OCI-LY1 (cell line): ENCODE data around the gene DDAH1.

Source experiments
- H2AFZ ChIP-seq: fragments of 200-600 bp; sonication (generic), shearing (Covaris generic); 2 replicates; pipeline ENCODE4 v1.6.0; 2014; ENCODE audit warnings: antibody characterized with exemption, mild to moderate bottlenecking, low read length
- H3F3A ChIP-seq: fragments of 200-600 bp; sonication (generic), shearing (Covaris generic); 2 replicates; pipeline ENCODE4 v1.6.0; 2014; ENCODE audit warnings: mild to moderate bottlenecking, antibody characterized with exemption, low read length, moderate library complexity; ENCODE audit not compliant: insufficient read depth
- H3K27ac ChIP-seq: fragments of 200-600 bp; sonication (generic); 2 replicates; pipeline ENCODE4 v1.5.1; 2014; ENCODE audit warnings: low read length, mixed run types, mild to moderate bottlenecking, low read depth; ENCODE audit not compliant: poor library complexity, severe bottlenecking
- H3K27me3 ChIP-seq: fragments of 200-600 bp; sonication (generic); 2 replicates; pipeline ENCODE4 v1.6.0; 2014; ENCODE audit warnings: antibody characterized with exemption, mild to moderate bottlenecking, low read length, moderate library complexity; ENCODE audit not compliant: insufficient read depth
- H3K36me3 ChIP-seq: fragments of 200-600 bp; sonication (generic); 2 replicates; pipeline ENCODE4 v1.6.1; 2014; ENCODE audit warnings: mild to moderate bottlenecking, antibody characterized with exemption, low read length, moderate library complexity, mixed read lengths; ENCODE audit not compliant: insufficient read depth
- H3K4me1 ChIP-seq: fragments of 200-600 bp; sonication (generic); 2 replicates; pipeline ENCODE4 v1.5.1; 2014; ENCODE audit warnings: mild to moderate bottlenecking, low read length, moderate library complexity; ENCODE audit not compliant: insufficient read depth, severe bottlenecking
- H3K4me2 ChIP-seq: fragments of 200-600 bp; sonication (generic), shearing (Covaris generic); 2 replicates; pipeline ENCODE4 v1.6.1; 2014; ENCODE audit warnings: low read length
- H3K4me3 ChIP-seq: fragments of 200-600 bp; sonication (generic); 2 replicates; pipeline ENCODE4 v1.5.1; 2014; ENCODE audit warnings: low read length, low read depth, mild to moderate bottlenecking, mixed read lengths; ENCODE audit not compliant: poor library complexity, severe bottlenecking
- H3K79me2 ChIP-seq: fragments of 200-600 bp; shearing (Covaris generic); 2 replicates; pipeline ENCODE4 v1.6.1; 2016; ENCODE audit warnings: mixed run types, low read length, mixed read lengths; ENCODE audit not compliant: insufficient read depth
- H3K9ac ChIP-seq: fragments of 200-600 bp; sonication (generic), shearing (Covaris generic); 2 replicates; pipeline ENCODE4 v1.6.1; 2014; ENCODE audit warnings: mild to moderate bottlenecking, low read length, mixed read lengths
- H3K9me2 ChIP-seq: fragments of 200-600 bp; sonication (generic), shearing (Covaris generic); 2 replicates; pipeline ENCODE4 v1.6.1; 2014; ENCODE audit warnings: low read depth, mild to moderate bottlenecking, low read length, mixed read lengths
- H3K9me3 ChIP-seq: fragments of 200-600 bp; shearing (Covaris generic); 2 replicates; pipeline ENCODE4 v1.6.1; 2014; ENCODE audit warnings: low read length, mixed read lengths
- H4K20me1 ChIP-seq: fragments of 200-600 bp; sonication (generic), shearing (Covaris generic); 2 replicates; pipeline ENCODE4 v1.6.0; 2016; ENCODE audit warnings: mild to moderate bottlenecking, low read length; ENCODE audit not compliant: insufficient read depth
- EZH2 ChIP-seq: fragments of 200-600 bp; sonication (generic), shearing (Covaris generic); IDR thresholded peaks from 2 replicates; pipeline ENCODE4 v1.8.0; 2017; ENCODE audit warnings: borderline replicate concordance, mixed run types, mild to moderate bottlenecking, antibody characterized with exemption, low read length, moderate library complexity, mixed read lengths
- TF ChIP-seq, protein P1 (sequence below): fragments of 200-600 bp; sonication (generic), shearing (Covaris generic); IDR thresholded peaks from 2 replicates; pipeline ENCODE4 v1.5.1; 2017; ENCODE audit warnings: mild to moderate bottlenecking, antibody characterized with exemption, low read length, moderate library complexity, mixed read lengths

DDAH1 gene

DNA sequence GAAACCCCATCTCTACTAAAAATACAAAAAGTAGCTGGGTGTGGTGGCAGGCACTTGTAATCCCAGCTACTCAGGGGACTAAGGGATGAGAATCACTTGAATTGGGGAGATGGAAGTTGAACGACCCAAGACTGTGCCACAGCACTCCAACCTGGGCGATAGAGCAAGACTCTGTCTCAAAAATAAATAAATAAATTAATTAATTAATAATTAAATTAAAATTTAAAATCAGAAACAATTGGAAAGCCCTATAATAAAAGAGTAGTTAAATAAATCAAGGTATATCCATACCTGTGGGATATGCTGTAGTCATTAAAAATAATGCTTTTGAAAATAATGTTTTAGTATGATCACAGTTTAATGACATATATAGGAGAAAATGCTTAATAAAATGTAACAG lies 15.6 kb upstream of the DDAH1 start:
- H3K79me2 ChIP-seq, result no peaks in the 10 kb centered on the region
- H3K9me2 ChIP-seq, result no peaks in the 10 kb centered on the region
- no peaks in the 10 kb centered on the region for H3K4me1 ChIP-seq
- H3F3A ChIP-seq, result no peaks in the 10 kb centered on the region
- no peaks in the 10 kb centered on the region for H3K36me3 ChIP-seq
- H2AFZ ChIP-seq, result no peak overlapping the region
- H3K4me2 ChIP-seq, result no peak overlapping the region
- no peak for TF ChIP-seq EZH2
- TF ChIP-seq, protein P1, sequence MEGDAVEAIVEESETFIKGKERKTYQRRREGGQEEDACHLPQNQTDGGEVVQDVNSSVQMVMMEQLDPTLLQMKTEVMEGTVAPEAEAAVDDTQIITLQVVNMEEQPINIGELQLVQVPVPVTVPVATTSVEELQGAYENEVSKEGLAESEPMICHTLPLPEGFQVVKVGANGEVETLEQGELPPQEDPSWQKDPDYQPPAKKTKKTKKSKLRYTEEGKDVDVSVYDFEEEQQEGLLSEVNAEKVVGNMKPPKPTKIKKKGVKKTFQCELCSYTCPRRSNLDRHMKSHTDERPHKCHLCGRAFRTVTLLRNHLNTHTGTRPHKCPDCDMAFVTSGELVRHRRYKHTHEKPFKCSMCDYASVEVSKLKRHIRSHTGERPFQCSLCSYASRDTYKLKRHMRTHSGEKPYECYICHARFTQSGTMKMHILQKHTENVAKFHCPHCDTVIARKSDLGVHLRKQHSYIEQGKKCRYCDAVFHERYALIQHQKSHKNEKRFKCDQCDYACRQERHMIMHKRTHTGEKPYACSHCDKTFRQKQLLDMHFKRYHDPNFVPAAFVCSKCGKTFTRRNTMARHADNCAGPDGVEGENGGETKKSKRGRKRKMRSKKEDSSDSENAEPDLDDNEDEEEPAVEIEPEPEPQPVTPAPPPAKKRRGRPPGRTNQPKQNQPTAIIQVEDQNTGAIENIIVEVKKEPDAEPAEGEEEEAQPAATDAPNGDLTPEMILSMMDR, result no peak
- H3K4me3 ChIP-seq, result no peak overlapping the region
- H3K9ac ChIP-seq, result no peak overlapping the region
- no peaks in the 10 kb centered on the region for H3K9me3 ChIP-seq
- H3K27me3 ChIP-seq, result no peaks in the 10 kb centered on the region
- no peak overlapping the region for H3K27ac ChIP-seq
- no peaks in the 10 kb centered on the region for H4K20me1 ChIP-seq

DNA sequence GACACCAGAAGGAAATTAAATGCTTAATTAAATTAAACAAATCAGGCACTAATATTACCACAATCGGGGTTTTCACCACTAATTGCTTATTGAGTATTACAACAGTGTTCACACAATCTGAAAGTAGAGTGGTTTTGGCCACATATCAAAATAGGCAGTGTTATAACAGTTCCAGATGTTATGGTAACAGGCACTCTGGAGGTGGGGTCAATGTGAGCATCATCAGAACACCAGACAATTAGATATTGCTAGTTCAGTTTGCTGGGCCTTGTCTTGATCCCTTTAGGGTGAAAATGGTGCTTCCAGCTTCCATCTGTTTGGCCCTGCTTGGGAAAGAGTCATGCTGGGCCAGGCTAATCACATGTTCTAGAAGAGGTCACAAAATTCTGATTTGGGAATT lies 14.5 kb upstream of the DDAH1 start:
- H3K36me3 ChIP-seq, result no peaks in the 10 kb centered on the region
- no peaks in the 10 kb centered on the region for H4K20me1 ChIP-seq
- TF ChIP-seq EZH2, result no peak
- TF ChIP-seq, protein P1, result no peak
- no peak overlapping the region for H2AFZ ChIP-seq
- H3K27ac ChIP-seq, result no peak overlapping the region
- no peaks in the 10 kb centered on the region for H3K9me2 ChIP-seq
- no peak overlapping the region for H3K4me2 ChIP-seq
- no peaks in the 10 kb centered on the region for H3K9me3 ChIP-seq
- H3F3A ChIP-seq, result no peaks in the 10 kb centered on the region
- H3K4me1 ChIP-seq, result no peaks in the 10 kb centered on the region
- no peak overlapping the region for H3K4me3 ChIP-seq
- no peaks in the 10 kb centered on the region for H3K79me2 ChIP-seq
- H3K9ac ChIP-seq, result no peak overlapping the region
- H3K27me3 ChIP-seq, result no peaks in the 10 kb centered on the region

DNA sequence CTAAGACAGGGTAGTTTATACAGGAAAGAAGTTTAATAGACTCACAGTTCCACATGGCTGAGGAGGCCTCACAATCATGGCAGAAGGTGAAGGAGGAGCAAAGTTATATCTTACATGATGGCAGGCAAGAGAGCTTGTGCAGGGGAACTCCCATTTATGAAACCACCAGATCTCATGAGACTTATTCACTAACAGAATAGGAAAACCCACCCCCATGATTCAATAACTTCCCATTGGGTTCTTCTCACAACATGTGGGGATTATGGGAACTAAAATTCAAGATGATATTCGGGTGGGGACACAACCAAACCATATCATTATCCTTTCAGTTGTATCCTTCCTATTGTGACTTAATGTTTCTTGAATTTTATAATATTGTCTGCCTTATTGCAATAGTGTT lies 13.4 kb upstream of the DDAH1 start:
- no peaks in the 10 kb centered on the region for H3F3A ChIP-seq
- H3K4me1 ChIP-seq, result no peaks in the 10 kb centered on the region
- H3K9me3 ChIP-seq, result no peaks in the 10 kb centered on the region
- no peak overlapping the region for H3K9ac ChIP-seq
- no peak overlapping the region for H3K27ac ChIP-seq
- TF ChIP-seq, protein P1, result no peak
- no peak for TF ChIP-seq EZH2
- H3K9me2 ChIP-seq, result no peaks in the 10 kb centered on the region
- no peaks in the 10 kb centered on the region for H3K27me3 ChIP-seq
- no peaks in the 10 kb centered on the region for H4K20me1 ChIP-seq
- H3K79me2 ChIP-seq, result no peaks in the 10 kb centered on the region
- no peak overlapping the region for H3K4me2 ChIP-seq
- H3K4me3 ChIP-seq, result no peak overlapping the region
- no peaks in the 10 kb centered on the region for H3K36me3 ChIP-seq
- H2AFZ ChIP-seq, result no peak overlapping the region
